GM19193 (cell line): ENCODE measurements around the gene HS3ST2.

ENCODE experiments used
- POLR2A ChIP-seq: IDR thresholded peaks from 4 replicates; pipeline ENCODE4 v1.6.1; 2011; ENCODE audit not compliant: insufficient read depth, insufficient read length; ENCODE audit errors: extremely low read depth

HS3ST2 gene

GRCh38 chr16:22789281-22789945 lies 24.5 kb upstream of the HS3ST2 start:
- no peak for TF ChIP-seq POLR2A

- TF ChIP-seq POLR2A: no peak
Observed at GRCh38 chr16:22797551-22797950, 16.4 kb upstream of the HS3ST2 start.

GRCh38 chr16:22799113-22799512 lies 14.8 kb upstream of the HS3ST2 start:
- no peak for TF ChIP-seq POLR2A

GRCh38 chr16:22804893-22805292 lies 9.1 kb upstream of the HS3ST2 start:
- TF ChIP-seq POLR2A: no peak

- no peak for TF ChIP-seq POLR2A
Observed at GRCh38 chr16:22805326-22805725, 8.6 kb upstream of the HS3ST2 start.

- TF ChIP-seq POLR2A: no peak
Observed at GRCh38 chr16:22806811-22807210, 7.2 kb upstream of the HS3ST2 start.

- TF ChIP-seq POLR2A: no peak
Observed at GRCh38 chr16:22810226-22810625, 3.7 kb upstream of the HS3ST2 start.

- TF ChIP-seq POLR2A: no peak
Observed at GRCh38 chr16:22813223-22813947, 577 bp upstream of the HS3ST2 start.

- no peak for TF ChIP-seq POLR2A
Observed at GRCh38 chr16:22814711-22815105, 746 bp downstream of the HS3ST2 start.

- TF ChIP-seq POLR2A: no peak
Observed at GRCh38 chr16:22815863-22816262, 1.9 kb downstream of the HS3ST2 start.

GRCh38 chr16:22816475-22816874 lies 2.5 kb downstream of the HS3ST2 start:
- no peak for TF ChIP-seq POLR2A

- no peak for TF ChIP-seq POLR2A
Observed at GRCh38 chr16:22838681-22839080, 24.7 kb downstream of the HS3ST2 start.

- no peak for TF ChIP-seq POLR2A
Observed at GRCh38 chr16:22843122-22843521, 29.2 kb downstream of the HS3ST2 start.

- no peak for TF ChIP-seq POLR2A
Observed at GRCh38 chr16:22843856-22844255, 29.9 kb downstream of the HS3ST2 start.

- no peak for TF ChIP-seq POLR2A
Observed at GRCh38 chr16:22844416-22844815, 30.5 kb downstream of the HS3ST2 start.

- no peak for TF ChIP-seq POLR2A
Observed at GRCh38 chr16:22847100-22847499, 33.1 kb downstream of the HS3ST2 start.
